Neuronal stem cell (in vitro differentiated cells): ENCODE data around the gene GPR107.

Source experiments
- DNase-seq: peaks from one replicate; pipeline ENCODE4 v3.0.0-alpha.2; 2013; ENCODE audit warnings: low spot score
- H2AFZ ChIP-seq: one replicate; pipeline ENCODE4 v1.6.1; 2013; ENCODE audit warnings: mild to moderate bottlenecking, low read length, inconsistent platforms
- H2AK5ac ChIP-seq: 2 replicates; pipeline ENCODE4 v1.6.1; 2013; ENCODE audit warnings: low read depth, mild to moderate bottlenecking, inconsistent platforms, low read length, moderate library complexity, mixed read lengths
- H2BK120ac ChIP-seq: 2 replicates; pipeline ENCODE4 v1.6.1; 2013; ENCODE audit warnings: low read depth, mild to moderate bottlenecking, inconsistent platforms, low read length, moderate library complexity, mixed read lengths
- H2BK12ac ChIP-seq: one replicate; pipeline ENCODE4 v1.6.1; 2013; ENCODE audit warnings: low read length, inconsistent platforms
- H2BK15ac ChIP-seq: 2 replicates; pipeline ENCODE4 v1.6.1; 2013; ENCODE audit warnings: mild to moderate bottlenecking, low read length, inconsistent platforms, mixed read lengths
- H2BK5ac ChIP-seq: one replicate; pipeline ENCODE4 v1.6.1; 2013; ENCODE audit warnings: inconsistent platforms, mild to moderate bottlenecking, low read length, moderate library complexity
- H3K14ac ChIP-seq: one replicate; pipeline ENCODE4 v1.6.1; 2013; ENCODE audit warnings: low read length, inconsistent platforms
- H3K18ac ChIP-seq: 2 replicates; pipeline ENCODE4 v1.6.1; 2013; ENCODE audit warnings: low read length, inconsistent platforms
- H3K23ac ChIP-seq: 2 replicates; pipeline ENCODE4 v1.6.1; 2013; ENCODE audit warnings: low read depth, mild to moderate bottlenecking, mixed read lengths, low read length, inconsistent platforms; ENCODE audit not compliant: poor library complexity
- H3K27ac ChIP-seq: replicated peaks from 3 replicates; pipeline ENCODE4 v1.5.1; 2013; ENCODE audit warnings: low read length, inconsistent platforms
- H3K27me3 ChIP-seq, 3 experiments: 2 replicates each; pipeline ENCODE4 v1.6.1; 2013; ENCODE audit warnings: low read length in 3 of 3, mild to moderate bottlenecking in 2 of 3, inconsistent platforms in 1 of 3, low read depth in 1 of 3, mixed read lengths in 1 of 3, moderate library complexity in 1 of 3; ENCODE audit not compliant: control insufficient read depth in 3 of 3, insufficient read depth in 3 of 3
- H3K36me3 ChIP-seq, 2 donors: replicated peaks in 1 of 2; 2 replicates each; pipeline ENCODE4 v1.6.1; 2013; ENCODE audit warnings: low read length in 2 of 2; ENCODE audit not compliant: control insufficient read depth in 2 of 2, insufficient read depth in 2 of 2
- H3K4ac ChIP-seq: 2 replicates; pipeline ENCODE4 v1.6.1; 2013; ENCODE audit warnings: inconsistent platforms, mild to moderate bottlenecking, low read length, moderate library complexity
- H3K4me1 ChIP-seq, 2 donors: 1 replicate in 1 of 2; 2 replicates in 1 of 2; pipeline ENCODE4 v1.6.1; 2013; ENCODE audit warnings: low read length in 2 of 2, low read depth in 1 of 2; ENCODE audit not compliant: control insufficient read depth in 2 of 2, insufficient read depth in 1 of 2
- H3K4me2 ChIP-seq: one replicate; pipeline ENCODE4 v1.6.1; 2013; ENCODE audit warnings: mild to moderate bottlenecking, low read length, inconsistent platforms; ENCODE audit not compliant: insufficient read depth, poor library complexity, severe bottlenecking
- H3K4me3 ChIP-seq, 2 donors: 2 replicates each; pipeline ENCODE4 v1.5.1; 2013; ENCODE audit warnings: low read length in 2 of 2, mild to moderate bottlenecking in 2 of 2, inconsistent platforms in 1 of 2, moderate library complexity in 1 of 2
- H3K79me1 ChIP-seq: one replicate; pipeline ENCODE4 v1.6.1; 2013; ENCODE audit warnings: low read depth, mild to moderate bottlenecking, inconsistent platforms, low read length, moderate library complexity
- H3K9ac ChIP-seq: one replicate; pipeline ENCODE4 v1.6.1; 2013; ENCODE audit warnings: mild to moderate bottlenecking, low read depth, low read length, inconsistent platforms; ENCODE audit not compliant: poor library complexity
- H3K9me3 ChIP-seq, 2 donors: replicated peaks in 1 of 2; 2 replicates each; pipeline versions ENCODE3 to v1.6.1; 2013; ENCODE audit warnings: low read length in 2 of 2, mild to moderate bottlenecking in 2 of 2, inconsistent platforms in 1 of 2, low read depth in 1 of 2, mixed read lengths in 1 of 2, moderate library complexity in 1 of 2; ENCODE audit not compliant: control insufficient read depth in 2 of 2, insufficient read depth in 1 of 2
- H4K8ac ChIP-seq: one replicate; pipeline ENCODE4 v1.6.1; 2013; ENCODE audit warnings: low read depth, mild to moderate bottlenecking, inconsistent platforms, low read length, moderate library complexity
- H4K91ac ChIP-seq: one replicate; pipeline ENCODE4 v1.6.1; 2013; ENCODE audit warnings: low read length, low read depth, mild to moderate bottlenecking, inconsistent platforms; ENCODE audit not compliant: poor library complexity
- WGBS, 2 donors: extraction: QIAGEN DNeasy Blood & Tissue Kit; methylation state at CpG; one replicate each; pipeline ENCODE4 v1.1.7; 2013; ENCODE audit warnings: missing lambda C conversion rate in 2 of 2, mixed read lengths in 1 of 2; ENCODE audit not compliant: insufficient read length in 2 of 2, insufficient replicate concordance in 1 of 2; ENCODE audit errors: extremely low coverage in 2 of 2; 5-methylcytosine and 5-hydroxymethylcytosine counted together

Gene GPR107

GRCh38 chr9:130118841-130119518 is 65.3 kb downstream of the GPR107 start:
- no peak overlapping the region for H3K4me3 ChIP-seq
- H3K4me2 ChIP-seq = no peak overlapping the region
- H3K9me3 ChIP-seq = peaks cover 0 to 1% of the 10 kb centered on the region in 2 donors
- peak overlapping the region; percentile 6 for H3K27ac ChIP-seq
- no peak overlapping the region for H2BK15ac ChIP-seq
- H3K23ac ChIP-seq = peak overlapping the region; percentile 80
- no peak overlapping the region for H3K4ac ChIP-seq
- no peak overlapping the region for H2AFZ ChIP-seq
- H2AK5ac ChIP-seq = no peak overlapping the region
- DNase-seq = no peak
- H3K18ac ChIP-seq = peak overlapping the region; percentile 61
- no peak overlapping the region for H4K91ac ChIP-seq
- H3K79me1 ChIP-seq = peaks cover 4% of the 10 kb centered on the region
- H3K14ac ChIP-seq = no peak overlapping the region
- no CpG with 5 or more reads among the region's 17 CpGs for WGBS, 2 donors
- H2BK12ac ChIP-seq = no peak overlapping the region
- H3K27me3 ChIP-seq = no peaks in the 10 kb centered on the region
- no peak overlapping the region for H4K8ac ChIP-seq
- H3K9ac ChIP-seq = no peak overlapping the region
- no peak overlapping the region for H2BK120ac ChIP-seq
- H2BK5ac ChIP-seq = no peak overlapping the region
- H3K36me3 ChIP-seq = peaks cover 9 to 63% of the 10 kb centered on the region in 2 donors
- peaks cover 5 to 18% of the 10 kb centered on the region in 2 donors for H3K4me1 ChIP-seq

- H3K14ac ChIP-seq = no peak overlapping the region
- no peak overlapping the region for H3K4ac ChIP-seq
- H3K79me1 ChIP-seq = peaks cover 4% of the 10 kb centered on the region
- H3K4me3 ChIP-seq = no peak overlapping the region
- no peak overlapping the region for H3K4me2 ChIP-seq
- no peak overlapping the region for H3K27ac ChIP-seq
- peaks cover 9 to 70% of the 10 kb centered on the region in 2 donors for H3K36me3 ChIP-seq
- peak overlapping the region; percentile 25 for H2BK5ac ChIP-seq
- no peak overlapping the region for H3K23ac ChIP-seq
- H2AFZ ChIP-seq = no peak overlapping the region
- no CpG with 5 or more reads among the region's 14 CpGs for WGBS, 2 donors
- H4K8ac ChIP-seq = no peak overlapping the region
- H3K18ac ChIP-seq = no peak overlapping the region
- no peak overlapping the region for H2BK15ac ChIP-seq
- no peaks in the 10 kb centered on the region for H3K27me3 ChIP-seq
- no peak overlapping the region for H3K9ac ChIP-seq
- peak overlapping the region; percentile 13 for H2AK5ac ChIP-seq
- H3K4me1 ChIP-seq = peaks cover 5 to 23% of the 10 kb centered on the region in 2 donors
- H4K91ac ChIP-seq = no peak overlapping the region
- H2BK12ac ChIP-seq = no peak overlapping the region
- no peak overlapping the region for H2BK120ac ChIP-seq
- DNase-seq = no peak
- peaks cover 0 to 1% of the 10 kb centered on the region in 2 donors for H3K9me3 ChIP-seq
Measured at GRCh38 chr9:130119519-130120298, 66.0 kb downstream of the GPR107 start.

GRCh38 chr9:130120299-130120587 is 66.5 kb downstream of the GPR107 start:
- peaks cover 4% of the 10 kb centered on the region for H3K79me1 ChIP-seq
- WGBS, 2 donors = no CpG with 5 or more reads among the region's 6 CpGs
- H3K4me1 ChIP-seq = peaks cover 5 to 23% of the 10 kb centered on the region in 2 donors

GRCh38 chr9:130120832-130121231 is 67.1 kb downstream of the GPR107 start:
- H3K27ac ChIP-seq = no peak overlapping the region
- no peak overlapping the region for H4K91ac ChIP-seq
- H3K79me1 ChIP-seq = peaks cover 4% of the 10 kb centered on the region
- no peak overlapping the region for H3K9ac ChIP-seq
- no peak overlapping the region for H3K4me2 ChIP-seq
- no peak overlapping the region for H3K23ac ChIP-seq
- H3K27me3 ChIP-seq = no peaks in the 10 kb centered on the region
- WGBS, 2 donors = no CpG with 5 or more reads among the region's 9 CpGs
- H3K18ac ChIP-seq = no peak overlapping the region
- H3K9me3 ChIP-seq = peaks cover 0 to 1% of the 10 kb centered on the region in 2 donors
- H2BK120ac ChIP-seq = no peak overlapping the region
- no peak overlapping the region for H2BK12ac ChIP-seq
- no peak overlapping the region for H2AK5ac ChIP-seq
- no peak overlapping the region for H4K8ac ChIP-seq
- H2BK5ac ChIP-seq = no peak overlapping the region
- H2AFZ ChIP-seq = no peak overlapping the region
- DNase-seq = no peak
- no peak overlapping the region for H2BK15ac ChIP-seq
- no peak overlapping the region for H3K4ac ChIP-seq
- H3K36me3 ChIP-seq = peaks cover 9 to 65% of the 10 kb centered on the region in 2 donors
- H3K4me3 ChIP-seq = no peak overlapping the region
- no peak overlapping the region for H3K14ac ChIP-seq
- peaks cover 5 to 23% of the 10 kb centered on the region in 2 donors for H3K4me1 ChIP-seq

More at GRCh38 chr9:130120299-130120587, 66.5 kb downstream of the GPR107 start:
- Histone ChIP-seq H3K14ac (no peak overlapping the region), H2BK12ac (no peak overlapping the region), H3K36me3 (peaks cover 9 to 68% of the 10 kb centered on the region in 2 donors), H2AFZ (no peak overlapping the region), H4K91ac (no peak overlapping the region), H3K27me3 (no peaks in the 10 kb centered on the region), H3K23ac (no peak overlapping the region), H3K9ac (no peak overlapping the region), H2BK120ac (no peak overlapping the region), H3K4me3 (no peak overlapping the region), H2AK5ac (peak overlapping the region; percentile 13), H3K4me2 (no peak overlapping the region), H3K9me3 (peaks cover 0 to 1% of the 10 kb centered on the region in 2 donors), H4K8ac (no peak overlapping the region), H3K27ac (no peak overlapping the region), H2BK15ac (no peak overlapping the region), H3K4ac (no peak overlapping the region), H2BK5ac (peak overlapping the region; percentile 25), H3K18ac (peak overlapping the region; percentile 65)
- DNase-seq = no peak
